ENCODE data around the gene RTF2. TPM values are rescaled to one million over a fixed set of nuclear protein-coding genes. Genes with fewer than 3 reads are reported as not detected.

RTF2 gene
- total RNA-seq, 1 experiment from 2014 or later, result 177 TPM

DNA sequence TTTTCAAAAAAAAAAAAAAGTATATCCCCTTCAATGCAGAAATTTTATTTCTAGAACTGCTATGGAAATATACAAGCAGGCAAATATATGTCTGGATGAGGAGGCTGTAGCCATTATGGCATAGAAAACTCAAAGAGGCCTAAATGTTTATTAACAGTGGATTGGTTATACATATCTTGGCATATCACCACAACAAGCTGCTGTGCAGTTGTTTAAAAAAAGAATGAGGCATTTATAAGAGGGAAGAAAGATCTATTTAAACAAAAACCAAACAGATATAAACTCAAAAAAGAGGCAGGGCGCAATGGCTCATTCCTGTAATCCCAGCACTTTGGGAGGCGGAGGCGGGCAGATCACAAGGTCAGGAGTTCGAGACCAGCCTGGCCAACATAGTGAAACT is 30.1 kb upstream of the RTF2 start:
- no peak for DNase-seq (ENCODE audit: low read depth)

- peak; percentile 100 for DNase-seq (ENCODE audit: low read depth)
These were observed 28.6 kb upstream of the RTF2 start for GRCh38 chr20:56439771-56440291.

- DNase-seq (ENCODE audit: low read depth), result peak; percentile 91
These were observed 27.9 kb upstream of the RTF2 start for GRCh38 chr20:56440346-56441007.

- DNase-seq (ENCODE audit: low read depth), result peak; percentile 47
These were observed 25.8 kb upstream of the RTF2 start for GRCh38 chr20:56442389-56443365.

GRCh38 chr20:56443654-56444540 is 24.5 kb upstream of the RTF2 start:
- peak; percentile 93 for DNase-seq (ENCODE audit: low read depth)

GRCh38 chr20:56445130-56445529 is 23.3 kb upstream of the RTF2 start:
- no peak for DNase-seq (ENCODE audit: low read depth)

DNA sequence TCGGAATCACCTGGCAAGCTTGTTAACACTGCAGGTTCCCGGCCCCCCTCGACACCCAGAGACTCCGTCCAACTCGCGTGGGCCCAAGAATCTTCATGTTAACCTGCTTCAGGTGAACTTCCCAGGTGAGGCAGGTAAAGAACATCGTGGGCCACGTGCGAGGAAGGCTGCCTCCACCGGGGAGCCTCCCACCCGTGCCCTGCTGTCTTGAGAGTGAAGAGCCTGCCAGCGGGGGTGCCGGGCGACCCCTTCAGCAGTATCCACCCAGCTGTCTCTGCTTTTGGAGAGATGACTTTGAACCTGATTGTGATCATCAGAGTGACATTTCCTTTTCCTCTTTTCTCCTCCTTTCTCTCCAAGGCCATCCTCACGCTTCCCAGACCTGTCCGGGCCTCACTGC is 22.9 kb upstream of the RTF2 start:
- DNase-seq (ENCODE audit: low read depth), result no peak

DNA sequence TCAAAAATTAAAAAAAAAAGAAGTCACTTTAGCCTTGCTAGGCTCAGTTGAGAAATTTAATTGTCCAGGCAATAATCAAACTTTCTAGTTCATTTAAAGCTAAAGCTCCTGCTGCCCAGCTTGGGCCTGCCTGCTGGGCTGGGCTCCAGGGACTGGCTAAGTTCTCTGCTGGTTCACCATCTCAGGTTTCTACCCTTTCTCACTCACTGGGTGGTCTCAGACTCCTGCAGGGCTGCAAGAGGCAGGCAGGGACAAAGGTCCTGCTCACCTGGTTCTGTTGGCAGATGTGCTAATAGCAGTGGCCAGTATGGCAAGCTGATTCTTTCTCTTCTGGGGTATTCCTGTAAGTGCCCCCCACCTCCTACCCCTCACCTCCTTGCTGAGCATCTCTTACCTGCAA is 21.2 kb upstream of the RTF2 start:
- DNase-seq (ENCODE audit: low read depth), result no peak

DNA sequence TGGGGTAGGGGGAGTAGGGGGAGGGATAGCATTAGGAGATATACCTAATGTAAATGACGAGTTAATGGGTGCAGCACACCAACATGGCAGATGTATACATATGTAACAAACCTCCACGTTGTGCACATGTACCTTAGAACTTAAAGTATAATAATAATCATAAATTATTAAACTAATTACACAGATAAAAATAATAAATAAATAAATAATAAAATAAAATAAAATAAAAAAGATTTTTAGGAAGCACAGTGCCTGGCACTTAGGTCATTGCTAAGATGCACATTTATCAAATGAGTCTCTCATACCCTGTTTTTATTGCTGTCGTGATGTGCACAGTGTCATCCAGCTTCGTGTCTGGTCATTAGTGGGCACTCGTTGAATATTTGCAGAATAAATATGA is 19.0 kb upstream of the RTF2 start:
- no peak for DNase-seq (ENCODE audit: low read depth)

GRCh38 chr20:56451056-56451765 is 17.2 kb upstream of the RTF2 start:
- no peak for DNase-seq (ENCODE audit: low read depth)

- DNase-seq (ENCODE audit: low read depth), result no peak
These were observed 15.1 kb upstream of the RTF2 start for GRCh38 chr20:56453352-56453751.

GRCh38 chr20:56454754-56455153 is 13.7 kb upstream of the RTF2 start:
- DNase-seq (ENCODE audit: low read depth), result no peak

- DNase-seq (ENCODE audit: low read depth), result no peak
These were observed 10.1 kb upstream of the RTF2 start for GRCh38 chr20:56458206-56458821.

DNA sequence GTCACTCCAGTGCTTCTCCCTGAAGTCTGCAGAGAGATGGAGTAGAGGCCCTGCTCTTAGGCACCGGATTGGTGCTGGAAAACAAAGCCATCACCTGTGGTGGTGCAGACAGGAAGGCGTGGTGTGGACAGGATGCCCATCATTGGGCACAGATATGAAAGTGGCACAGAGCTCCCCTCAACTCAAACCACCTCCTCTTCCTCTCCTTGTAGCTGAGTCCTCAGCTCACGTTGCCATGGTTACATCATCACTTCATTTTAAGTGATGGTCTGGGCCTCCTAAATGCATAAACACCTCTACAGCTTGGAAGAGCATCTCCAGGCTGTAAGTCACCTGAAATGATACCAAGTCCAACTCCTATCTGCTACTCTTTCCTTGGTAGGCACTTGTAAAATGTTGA is 8.0 kb upstream of the RTF2 start:
- no peak for DNase-seq (ENCODE audit: low read depth)

GRCh38 chr20:56461576-56461975 is 6.9 kb upstream of the RTF2 start:
- DNase-seq (ENCODE audit: low read depth), result no peak

DNA sequence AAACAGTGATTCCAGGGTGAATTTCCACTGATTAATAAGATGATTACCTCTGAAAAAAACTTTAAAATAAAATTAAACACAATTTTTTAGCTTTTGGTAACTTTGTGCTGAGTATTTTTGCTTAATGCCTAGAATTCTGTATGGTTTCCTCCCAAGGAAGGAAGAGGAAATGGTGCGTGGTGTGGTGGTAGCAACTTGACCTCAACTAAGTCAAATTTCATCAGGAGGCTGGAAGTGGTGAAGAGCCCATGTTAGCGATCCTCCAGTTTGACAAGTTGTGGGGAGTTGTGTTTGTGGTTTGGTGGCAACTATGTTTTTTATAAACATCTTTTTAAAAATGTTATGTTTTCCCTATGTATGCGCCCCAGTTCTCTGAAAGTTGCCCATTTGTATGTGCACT is 5.0 kb upstream of the RTF2 start:
- no peak for DNase-seq (ENCODE audit: low read depth)

DNA sequence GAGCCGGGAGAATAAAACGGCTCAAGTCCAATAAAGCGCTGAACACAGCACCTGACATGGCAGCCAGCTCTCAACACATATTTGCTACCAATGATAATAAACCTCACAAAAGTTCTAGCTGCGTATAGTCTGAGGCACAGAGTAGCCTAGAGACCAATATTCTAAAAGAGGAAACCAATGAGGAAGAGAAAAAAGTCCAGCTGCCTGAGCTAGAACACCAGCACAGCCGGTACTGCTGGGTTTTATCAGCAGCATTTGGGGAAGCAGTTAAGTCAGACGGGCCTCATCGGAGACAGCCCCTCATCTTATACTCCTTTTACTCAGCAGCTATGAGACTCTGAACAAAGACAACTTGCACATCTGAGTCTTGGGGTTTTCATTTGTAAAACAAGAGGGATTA is 2.4 kb upstream of the RTF2 start:
- no peak for DNase-seq (ENCODE audit: low read depth)

- no peak for DNase-seq (ENCODE audit: low read depth)
These were observed 485 bp upstream of the RTF2 start for GRCh38 chr20:56467968-56468315.

GRCh38 chr20:56469077-56469449 is 636 bp downstream of the RTF2 start:
- DNase-seq (ENCODE audit: low read depth), result no peak

DNA sequence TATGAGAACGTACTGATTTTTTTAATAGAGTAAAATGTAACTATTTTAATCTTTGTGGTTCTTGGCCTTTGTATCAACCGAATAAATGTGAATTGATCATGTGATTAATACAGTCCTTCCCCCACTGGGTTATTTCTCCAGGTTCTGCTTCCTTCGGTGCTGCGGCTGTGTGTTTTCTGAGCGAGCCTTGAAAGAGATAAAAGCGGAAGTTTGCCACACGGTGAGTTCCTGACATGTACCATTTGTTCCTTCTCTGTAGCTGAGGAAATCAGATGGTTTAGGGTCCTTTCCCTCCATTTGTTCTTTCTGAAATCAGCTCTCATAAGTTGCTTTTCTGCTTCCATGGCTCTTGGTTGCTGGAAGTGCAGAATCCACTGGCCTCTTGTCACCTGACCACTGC is 15.5 kb downstream of the RTF2 start:
- DNase-seq (ENCODE audit: low read depth), result no peak

GRCh38 chr20:56487216-56487615 is 18.8 kb downstream of the RTF2 start:
- no peak for DNase-seq (ENCODE audit: low read depth)
